Measurements from ENCODE around the gene OIT3. TPM values are rescaled to one million over a fixed set of nuclear protein-coding genes. Genes with fewer than 3 reads are reported as not detected.

The OIT3 gene
- polyA plus RNA-seq, 2 of the 4 experiments (the other 2 are of a cell fraction): 0.06 to 0.08 TPM

GRCh38 chr10:72948762-72949161 lies 55.2 kb downstream of the OIT3 start:
- ChIA-PET CTCF (no interaction called here), POLR2A (no interaction called here)
- FAIRE-seq: no peak
- Histone ChIP-seq H3K9me3 (no peaks in the 10 kb centered on the region), H3K27ac (no peak overlapping the region), H3K4me3 (no peak overlapping the region), H3K4me2 (no peak overlapping the region), H3K4me1 (no peaks in the 10 kb centered on the region)
- DNase-seq (ENCODE audit: low read depth in 1 of 2, low spot score in 1 of 2): no peak
- ATAC-seq: no peak
- 54% methylated on average over 6 of the region's 6 CpGs for WGBS (ENCODE audit: missing lambda C conversion rate)
- no peak for TF ChIP-seq FOXS1 (CRISPR knock-in tag; IDR thresholded peaks at IDR 0.05)
- TF ChIP-seq ZC3H11A (IDR thresholded peaks at IDR 0.05): no peak
- TF ChIP-seq CHD4 (IDR thresholded peaks at IDR 0.05; ENCODE audit: borderline replicate concordance): no peak
- no peak for TF ChIP-seq GATA3 (IDR thresholded peaks at IDR 0.05; ENCODE audit: borderline replicate concordance)
- TF ChIP-seq MYC (IDR thresholded peaks at IDR 0.05; ENCODE audit: borderline replicate concordance, low read length): no peak
- TF ChIP-seq RARB (CRISPR knock-in tag; IDR thresholded peaks at IDR 0.05): no peak
- TF ChIP-seq RAD21 (conservative IDR thresholded peaks at IDR 0.05 in 1 of 2, IDR thresholded peaks at IDR 0.05 in 1 of 2): no peak
- TF ChIP-seq JUN (IDR thresholded peaks at IDR 0.05): no peak
- TF ChIP-seq ESRRA (IDR thresholded peaks at IDR 0.05; ENCODE audit: borderline replicate concordance, low read length): no peak

GRCh38 chr10:72951760-72952159 lies 58.2 kb downstream of the OIT3 start:
- H3K4me1 ChIP-seq: no peaks in the 10 kb centered on the region
- H3K4me2 ChIP-seq: no peak overlapping the region
- WGBS (ENCODE audit: missing lambda C conversion rate): 61% methylated on average over 3 of the region's 3 CpGs
- FAIRE-seq (no peak), DNase-seq (ENCODE audit: low read depth in 1 of 2, low spot score in 1 of 2) (no peak), ATAC-seq (no peak)
- CTCF ChIA-PET: no interaction called here
- H3K9me3 ChIP-seq: no peaks in the 10 kb centered on the region
- POLR2A ChIA-PET: no interaction called here
- no peak overlapping the region for H3K4me3 ChIP-seq
- H3K27ac ChIP-seq: no peak overlapping the region
- TF ChIP-seq HEYL (CRISPR knock-in tag; IDR thresholded peaks at IDR 0.05) (no peak), CTCF (IDR thresholded peaks at IDR 0.05) (no peak), HOXB5 (CRISPR knock-in tag; IDR thresholded peaks at IDR 0.05) (no peak), RNF2 (IDR thresholded peaks at IDR 0.05; ENCODE audit: borderline replicate concordance, low read depth) (no peak), RFX5 (IDR thresholded peaks at IDR 0.05) (no peak), JUN (IDR thresholded peaks at IDR 0.05) (no peak), RCOR1 (IDR thresholded peaks at IDR 0.05; ENCODE audit: low read depth, low read length) (no peak), ZNF302 (CRISPR knock-in tag; IDR thresholded peaks at IDR 0.05) (no peak), FOSB (CRISPR knock-in tag; IDR thresholded peaks at IDR 0.05) (no peak), TFCP2L1 (CRISPR knock-in tag; IDR thresholded peaks at IDR 0.05) (no peak), RAD21 (conservative IDR thresholded peaks at IDR 0.05 in 1 of 2, IDR thresholded peaks at IDR 0.05 in 1 of 2) (no peak), JUNB (IDR thresholded peaks at IDR 0.05) (no peak), RARB (CRISPR knock-in tag; IDR thresholded peaks at IDR 0.05) (no peak), KDM5A (IDR thresholded peaks at IDR 0.05) (no peak), ZC3H11A (IDR thresholded peaks at IDR 0.05) (no peak)
- TF ChIP-seq, protein P1, sequence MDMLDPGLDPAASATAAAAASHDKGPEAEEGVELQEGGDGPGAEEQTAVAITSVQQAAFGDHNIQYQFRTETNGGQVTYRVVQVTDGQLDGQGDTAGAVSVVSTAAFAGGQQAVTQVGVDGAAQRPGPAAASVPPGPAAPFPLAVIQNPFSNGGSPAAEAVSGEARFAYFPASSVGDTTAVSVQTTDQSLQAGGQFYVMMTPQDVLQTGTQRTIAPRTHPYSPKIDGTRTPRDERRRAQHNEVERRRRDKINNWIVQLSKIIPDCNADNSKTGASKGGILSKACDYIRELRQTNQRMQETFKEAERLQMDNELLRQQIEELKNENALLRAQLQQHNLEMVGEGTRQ (IDR thresholded peaks at IDR 0.05): no peak

GRCh38 chr10:72952189-72952588 lies 58.6 kb downstream of the OIT3 start:
- Histone ChIP-seq H3K9me3 (no peaks in the 10 kb centered on the region), H3K4me1 (no peaks in the 10 kb centered on the region), H3K4me2 (no peak overlapping the region), H3K4me3 (no peak overlapping the region), H3K27ac (no peak overlapping the region)
- ATAC-seq (no peak), DNase-seq (ENCODE audit: low read depth in 1 of 2, low spot score in 1 of 2) (no peak), FAIRE-seq (no peak)
- ChIA-PET POLR2A (no interaction called here), CTCF (no interaction called here)
- WGBS (ENCODE audit: missing lambda C conversion rate): 71% methylated on average over 6 of the region's 6 CpGs
- TF ChIP-seq SREBF2 (IDR thresholded peaks at IDR 0.05) (no peak), RARB (CRISPR knock-in tag; IDR thresholded peaks at IDR 0.05) (no peak), POLR2AphosphoS2 (conservative IDR thresholded peaks at IDR 0.05; ENCODE audit: low read length) (no peak), GATA3 (IDR thresholded peaks at IDR 0.05; ENCODE audit: borderline replicate concordance) (no peak), TP53 (CRISPR knock-in tag; IDR thresholded peaks at IDR 0.05) (no peak), HOXB5 (CRISPR knock-in tag; IDR thresholded peaks at IDR 0.05) (no peak), NR3C1 (IDR thresholded peaks at IDR 0.05) (no peak), CBX8 (IDR thresholded peaks at IDR 0.05) (no peak), EP300 (IDR thresholded peaks at IDR 0.05) (no peak), EHMT2 (IDR thresholded peaks at IDR 0.05; ENCODE audit: low read depth) (no peak), TFCP2L1 (CRISPR knock-in tag; IDR thresholded peaks at IDR 0.05) (no peak)
- TF ChIP-seq, protein P2, sequence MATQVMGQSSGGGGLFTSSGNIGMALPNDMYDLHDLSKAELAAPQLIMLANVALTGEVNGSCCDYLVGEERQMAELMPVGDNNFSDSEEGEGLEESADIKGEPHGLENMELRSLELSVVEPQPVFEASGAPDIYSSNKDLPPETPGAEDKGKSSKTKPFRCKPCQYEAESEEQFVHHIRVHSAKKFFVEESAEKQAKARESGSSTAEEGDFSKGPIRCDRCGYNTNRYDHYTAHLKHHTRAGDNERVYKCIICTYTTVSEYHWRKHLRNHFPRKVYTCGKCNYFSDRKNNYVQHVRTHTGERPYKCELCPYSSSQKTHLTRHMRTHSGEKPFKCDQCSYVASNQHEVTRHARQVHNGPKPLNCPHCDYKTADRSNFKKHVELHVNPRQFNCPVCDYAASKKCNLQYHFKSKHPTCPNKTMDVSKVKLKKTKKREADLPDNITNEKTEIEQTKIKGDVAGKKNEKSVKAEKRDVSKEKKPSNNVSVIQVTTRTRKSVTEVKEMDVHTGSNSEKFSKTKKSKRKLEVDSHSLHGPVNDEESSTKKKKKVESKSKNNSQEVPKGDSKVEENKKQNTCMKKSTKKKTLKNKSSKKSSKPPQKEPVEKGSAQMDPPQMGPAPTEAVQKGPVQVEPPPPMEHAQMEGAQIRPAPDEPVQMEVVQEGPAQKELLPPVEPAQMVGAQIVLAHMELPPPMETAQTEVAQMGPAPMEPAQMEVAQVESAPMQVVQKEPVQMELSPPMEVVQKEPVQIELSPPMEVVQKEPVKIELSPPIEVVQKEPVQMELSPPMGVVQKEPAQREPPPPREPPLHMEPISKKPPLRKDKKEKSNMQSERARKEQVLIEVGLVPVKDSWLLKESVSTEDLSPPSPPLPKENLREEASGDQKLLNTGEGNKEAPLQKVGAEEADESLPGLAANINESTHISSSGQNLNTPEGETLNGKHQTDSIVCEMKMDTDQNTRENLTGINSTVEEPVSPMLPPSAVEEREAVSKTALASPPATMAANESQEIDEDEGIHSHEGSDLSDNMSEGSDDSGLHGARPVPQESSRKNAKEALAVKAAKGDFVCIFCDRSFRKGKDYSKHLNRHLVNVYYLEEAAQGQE (IDR thresholded peaks at IDR 0.05): no peak
- TF ChIP-seq, protein P3, sequence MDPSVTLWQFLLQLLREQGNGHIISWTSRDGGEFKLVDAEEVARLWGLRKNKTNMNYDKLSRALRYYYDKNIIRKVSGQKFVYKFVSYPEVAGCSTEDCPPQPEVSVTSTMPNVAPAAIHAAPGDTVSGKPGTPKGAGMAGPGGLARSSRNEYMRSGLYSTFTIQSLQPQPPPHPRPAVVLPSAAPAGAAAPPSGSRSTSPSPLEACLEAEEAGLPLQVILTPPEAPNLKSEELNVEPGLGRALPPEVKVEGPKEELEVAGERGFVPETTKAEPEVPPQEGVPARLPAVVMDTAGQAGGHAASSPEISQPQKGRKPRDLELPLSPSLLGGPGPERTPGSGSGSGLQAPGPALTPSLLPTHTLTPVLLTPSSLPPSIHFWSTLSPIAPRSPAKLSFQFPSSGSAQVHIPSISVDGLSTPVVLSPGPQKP (IDR thresholded peaks at IDR 0.05; ENCODE audit: low read depth, low read length): no peak

Measured in A549 (cell line).